ENCODE measurements around the gene GNMT.
A peak's percentile ranks its signal among the peaks of the same experiment; 100 is the strongest.

The GNMT gene

GRCh38 chr6:43009124-43009523 lies 48.6 kb downstream of the GNMT start:
- no peak for DNase-seq (ENCODE audit: extremely low read depth in 1 of 2, low read depth in 1 of 2)

DNA sequence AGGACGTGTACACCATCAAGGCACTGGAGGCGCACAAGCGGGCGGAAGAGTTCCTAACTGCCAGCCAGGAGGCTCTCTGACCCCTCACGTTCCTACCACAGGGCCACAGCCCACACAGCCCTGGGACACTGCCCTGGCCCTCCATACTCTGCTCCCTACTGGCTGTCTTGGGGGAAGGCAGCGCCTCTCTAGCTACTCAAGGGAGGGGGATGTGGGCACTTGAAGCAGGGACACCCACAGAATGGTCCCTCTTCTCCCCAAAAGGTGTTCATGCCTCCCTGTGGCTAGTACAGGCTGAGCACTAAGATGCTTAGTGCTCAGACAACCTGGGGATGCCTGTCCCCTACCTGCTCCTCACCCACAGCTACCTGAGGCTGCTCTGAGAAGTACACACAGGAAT lies 50.7 kb downstream of the GNMT start:
- DNase-seq (ENCODE audit: extremely low read depth in 1 of 2, low read depth in 1 of 2), result no peak

DNA sequence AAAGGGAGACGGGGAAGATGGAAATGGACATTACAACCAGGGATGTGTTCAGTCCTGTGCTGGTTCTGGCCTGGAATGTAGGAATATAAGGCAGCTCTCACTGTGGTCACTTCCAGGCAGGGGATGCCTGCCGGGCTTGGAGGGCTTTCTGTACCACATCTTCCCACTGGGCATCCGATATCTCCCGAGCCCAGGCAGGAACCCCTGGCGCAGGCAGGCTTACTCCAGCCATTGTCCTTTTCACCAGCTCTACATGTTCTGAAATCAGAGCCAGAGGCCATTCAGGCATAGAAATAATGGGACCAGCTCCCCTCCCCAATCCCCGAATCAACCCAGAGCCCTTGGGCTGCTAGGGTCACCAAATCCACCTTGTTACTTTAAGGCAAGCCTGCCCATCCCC lies 51.8 kb downstream of the GNMT start:
- DNase-seq (ENCODE audit: extremely low read depth in 1 of 2, low read depth in 1 of 2), result no peak

GRCh38 chr6:43013097-43013842 lies 52.7 kb downstream of the GNMT start:
- peak in 1 of 2 donors; percentile 29 for DNase-seq (ENCODE audit: extremely low read depth in 1 of 2, low read depth in 1 of 2)
